HG03060 (cell line): ENCODE measurements around the gene XRCC4.
A peak's percentile ranks its signal among the peaks of the same experiment; 100 is the strongest.

Experiments used
- ATAC-seq: cut with Tn5 transposase; IDR thresholded peaks from one replicate; pipeline ENCODE4 v1.9.1; 2021; ENCODE audit warnings: low read depth, moderate number of reproducible peaks; ENCODE audit not compliant: unreplicated experiment

XRCC4 gene

GRCh38 chr5:83169571-83170337 is 92.4 kb downstream of the XRCC4 start:
- no peak for ATAC-seq

GRCh38 chr5:83172011-83172410 is 94.7 kb downstream of the XRCC4 start:
- no peak for ATAC-seq

- ATAC-seq: no peak
Observed at GRCh38 chr5:83172655-83173054, 95.3 kb downstream of the XRCC4 start.

GRCh38 chr5:83173826-83174225 is 96.5 kb downstream of the XRCC4 start:
- ATAC-seq: no peak

GRCh38 chr5:83177803-83178202 is 100.5 kb downstream of the XRCC4 start:
- no peak for ATAC-seq

GRCh38 chr5:83179966-83180365 is 102.6 kb downstream of the XRCC4 start:
- no peak for ATAC-seq

- no peak for ATAC-seq
Observed at GRCh38 chr5:83184534-83184933, 107.2 kb downstream of the XRCC4 start.

- ATAC-seq: no peak
Observed at GRCh38 chr5:83192947-83193346, 115.6 kb downstream of the XRCC4 start.

- ATAC-seq: no peak
Observed at GRCh38 chr5:83197326-83197967, 120.1 kb downstream of the XRCC4 start.

- no peak for ATAC-seq
Observed at GRCh38 chr5:83199126-83199525, 121.8 kb downstream of the XRCC4 start.

GRCh38 chr5:83204651-83205050 is 127.3 kb downstream of the XRCC4 start:
- peak; percentile 57 for ATAC-seq

- no peak for ATAC-seq
Observed at GRCh38 chr5:83209963-83210362, 132.6 kb downstream of the XRCC4 start.

- no peak for ATAC-seq
Observed at GRCh38 chr5:83219077-83219476, 141.7 kb downstream of the XRCC4 start.

- ATAC-seq: no peak
Observed at GRCh38 chr5:83219495-83219894, 142.1 kb downstream of the XRCC4 start.

- ATAC-seq: no peak
Observed at GRCh38 chr5:83220331-83220730, 143.0 kb downstream of the XRCC4 start.

- ATAC-seq: no peak
Observed at GRCh38 chr5:83222906-83223305, 145.6 kb downstream of the XRCC4 start.

- ATAC-seq: no peak
Observed at GRCh38 chr5:83227611-83228010, 150.3 kb downstream of the XRCC4 start.

- ATAC-seq: no peak
Observed at GRCh38 chr5:83230511-83230910, 153.2 kb downstream of the XRCC4 start.

- no peak for ATAC-seq
Observed at GRCh38 chr5:83244516-83244915, 167.2 kb downstream of the XRCC4 start.

- no peak for ATAC-seq
Observed at GRCh38 chr5:83245037-83245436, 167.7 kb downstream of the XRCC4 start.

- ATAC-seq: no peak
Observed at GRCh38 chr5:83246071-83246470, 168.7 kb downstream of the XRCC4 start.

GRCh38 chr5:83249156-83249555 is 171.8 kb downstream of the XRCC4 start:
- no peak for ATAC-seq
